Activated T-cell treated with anti-CD3 and anti-CD28 coated beads, Interleukin-2, amount 50 U/mL, for 48 hours (primary cell): ENCODE measurements around the gene CGRRF1.

Experiments used
- DNase-seq, 2 experiments: peaks; one replicate each; pipeline ENCODE4 v3.0.0-alpha.2; 2020

The CGRRF1 gene, protein sequence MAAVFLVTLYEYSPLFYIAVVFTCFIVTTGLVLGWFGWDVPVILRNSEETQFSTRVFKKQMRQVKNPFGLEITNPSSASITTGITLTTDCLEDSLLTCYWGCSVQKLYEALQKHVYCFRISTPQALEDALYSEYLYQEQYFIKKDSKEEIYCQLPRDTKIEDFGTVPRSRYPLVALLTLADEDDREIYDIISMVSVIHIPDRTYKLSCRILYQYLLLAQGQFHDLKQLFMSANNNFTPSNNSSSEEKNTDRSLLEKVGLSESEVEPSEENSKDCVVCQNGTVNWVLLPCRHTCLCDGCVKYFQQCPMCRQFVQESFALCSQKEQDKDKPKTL

GRCh38 chr14:54509546-54510501 lies at the start of gene CGRRF1:
Gene CGRRF1 (plus strand): TSS chr14:54509906. CDS start chr14:54509960, 54 bp downstream.
- peak; percentile 97 to 99 for DNase-seq

DNA sequence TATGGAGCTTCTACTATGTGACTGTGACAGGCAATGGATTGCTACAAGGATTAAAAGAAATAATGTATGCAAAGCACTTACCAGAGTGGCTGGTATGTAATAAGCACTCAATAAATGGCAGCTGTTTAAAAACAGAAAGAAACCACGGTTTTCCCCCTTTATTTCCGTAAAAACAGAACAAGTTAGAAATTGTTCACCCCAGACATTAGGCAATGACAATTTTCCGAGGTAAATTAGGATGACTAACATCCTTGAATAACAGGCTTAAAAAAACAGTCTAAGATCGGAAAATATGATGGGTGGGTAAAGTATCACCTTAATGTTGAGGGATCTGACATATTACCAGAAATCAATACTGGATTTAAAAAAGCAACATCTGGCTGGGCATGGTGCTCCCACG lies 47.7 kb upstream of the CGRRF1 start:
- DNase-seq: no peak

- no peak for DNase-seq
These were observed 44.1 kb upstream of the CGRRF1 start for GRCh38 chr14:54465654-54466053.

- DNase-seq: no peak
These were observed 42.4 kb upstream of the CGRRF1 start for GRCh38 chr14:54467280-54467679.

GRCh38 chr14:54470701-54471100 lies 39.0 kb upstream of the CGRRF1 start:
- no peak for DNase-seq

GRCh38 chr14:54471641-54472040 lies 38.1 kb upstream of the CGRRF1 start:
- DNase-seq: no peak

DNA sequence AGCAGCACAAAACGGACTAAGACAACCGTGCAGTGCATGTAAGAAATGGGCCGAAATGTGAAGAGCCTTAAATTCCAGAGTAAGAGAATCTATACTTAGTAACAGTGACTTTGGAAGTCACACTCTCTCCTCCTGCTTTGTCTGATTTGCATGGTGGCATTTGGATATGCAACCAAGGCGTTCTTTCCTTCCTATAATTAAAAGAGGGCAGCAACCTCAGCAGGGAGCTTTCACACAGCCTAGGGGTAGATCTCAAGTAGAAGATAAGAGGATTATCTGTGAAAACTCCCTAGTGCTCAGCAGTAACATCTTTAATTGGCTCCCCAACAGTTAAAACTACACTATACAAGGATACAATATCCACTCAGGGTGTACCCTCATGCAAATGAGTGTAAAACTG lies 37.4 kb upstream of the CGRRF1 start:
- DNase-seq: no peak

- DNase-seq: no peak
These were observed 35.4 kb upstream of the CGRRF1 start for GRCh38 chr14:54474232-54474793.

- no peak for DNase-seq
These were observed 34.4 kb upstream of the CGRRF1 start for GRCh38 chr14:54475187-54475899.

DNA sequence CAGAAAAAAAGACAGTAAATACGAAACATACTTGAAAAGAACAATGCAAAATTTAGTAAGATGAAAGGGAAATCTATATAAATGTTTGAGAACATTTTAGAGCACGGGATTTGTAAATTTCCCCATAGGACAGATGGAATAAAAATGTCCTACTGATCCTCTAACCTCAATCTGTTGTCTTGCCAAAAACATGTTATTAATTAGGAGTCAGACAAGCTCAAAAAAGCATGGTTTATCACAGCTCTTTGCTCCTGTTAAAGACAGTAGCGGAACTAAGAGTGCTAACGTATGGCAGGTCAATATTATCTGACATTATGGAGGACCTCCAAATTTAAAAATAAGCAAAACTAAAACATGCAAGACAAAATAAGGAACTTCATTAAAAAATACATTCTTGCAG lies 33.8 kb upstream of the CGRRF1 start:
- DNase-seq: no peak

- no peak for DNase-seq
These were observed 31.0 kb upstream of the CGRRF1 start for GRCh38 chr14:54478636-54479215.

GRCh38 chr14:54480830-54481562 lies 28.7 kb upstream of the CGRRF1 start:
- no peak for DNase-seq

GRCh38 chr14:54481695-54482094 lies 28.0 kb upstream of the CGRRF1 start:
- DNase-seq: no peak

GRCh38 chr14:54483073-54483745 lies 26.5 kb upstream of the CGRRF1 start:
- DNase-seq: no peak

GRCh38 chr14:54483846-54484245 lies 25.9 kb upstream of the CGRRF1 start:
- no peak for DNase-seq

GRCh38 chr14:54486685-54487084 lies 23.0 kb upstream of the CGRRF1 start:
- no peak for DNase-seq

DNA sequence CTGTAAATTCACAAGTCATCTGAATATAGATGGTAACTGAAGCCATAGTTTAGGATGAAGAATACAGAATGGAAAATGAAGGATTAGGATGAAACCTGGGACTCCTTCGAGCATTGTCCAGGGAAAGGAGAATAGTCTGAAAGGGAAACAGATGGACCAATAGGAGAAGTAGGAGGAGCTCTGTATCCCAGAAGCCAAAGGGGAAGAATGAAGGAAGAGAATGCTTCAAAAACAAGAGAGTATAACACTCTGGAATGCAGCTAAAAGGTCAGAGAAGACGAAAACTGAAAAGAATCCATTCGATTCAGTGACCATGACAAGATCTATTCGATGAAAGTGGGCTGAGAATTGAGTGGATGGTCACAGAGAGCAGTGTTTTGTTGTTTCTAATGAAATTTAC lies 21.9 kb upstream of the CGRRF1 start:
- DNase-seq: no peak

GRCh38 chr14:54488318-54488645 lies 21.4 kb upstream of the CGRRF1 start:
- DNase-seq: no peak

- peak; percentile 90 for DNase-seq
These were observed 20.9 kb upstream of the CGRRF1 start, which contains the start of gene GMFB for GRCh38 chr14:54488646-54489317. Gene GMFB (minus strand): TSS chr14:54488980. CDS start chr14:54488927, 53 bp downstream.

DNA sequence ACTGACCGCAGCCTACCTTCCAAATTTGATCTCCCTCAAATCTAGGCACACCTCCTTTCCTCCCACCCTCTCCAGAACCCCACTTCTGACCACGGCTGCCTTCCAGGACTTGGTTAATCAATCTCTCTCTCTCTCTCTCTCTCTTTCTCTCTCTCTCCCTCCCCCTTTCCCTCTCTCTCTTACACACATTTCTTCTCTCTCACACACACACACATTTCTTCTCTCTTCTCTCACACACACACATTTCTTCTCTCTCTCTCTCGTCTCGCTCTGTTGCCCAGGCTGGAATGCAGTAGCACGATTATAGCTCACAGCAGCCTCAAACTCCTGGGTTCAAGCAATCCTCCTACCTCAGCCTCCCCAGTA lies 20.4 kb upstream of the CGRRF1 start:
- no peak for DNase-seq
